SU-DHL-6 (cell line): ENCODE data around the gene FMN1.

Source experiments
- H2AFZ ChIP-seq: fragments of 200-600 bp; sonication (generic); 2 replicates; pipeline ENCODE4 v1.6.1; 2014; ENCODE audit warnings: low read depth, mild to moderate bottlenecking, moderate library complexity, mixed read lengths, antibody characterized with exemption, low read length; ENCODE audit not compliant: severe bottlenecking
- H3F3A ChIP-seq: fragments of 200-600 bp; shearing (Covaris generic); 2 replicates; pipeline ENCODE4 v1.6.0; 2016; ENCODE audit warnings: antibody characterized with exemption, mild to moderate bottlenecking; ENCODE audit not compliant: insufficient read depth
- H3K27ac ChIP-seq: fragments of 200-600 bp; sonication (generic); 2 replicates; pipeline ENCODE4 v1.5.1; 2016; ENCODE audit warnings: low read depth, mild to moderate bottlenecking, low read length, moderate library complexity, mixed read lengths
- H3K27me3 ChIP-seq: fragments of 200-600 bp; sonication (generic), shearing (Covaris generic); 2 replicates; pipeline ENCODE4 v1.6.0; 2014; ENCODE audit warnings: mild to moderate bottlenecking, low read length
- H3K36me3 ChIP-seq: fragments of 200-600 bp; sonication (generic); 2 replicates; pipeline ENCODE4 v1.6.1; 2014; ENCODE audit warnings: mild to moderate bottlenecking, low read length, mixed read lengths
- H3K4me2 ChIP-seq: fragments of 300-600, 200-600 bp; shearing (Covaris generic), sonication (generic); 2 replicates; pipeline ENCODE4 v1.6.0; 2014; ENCODE audit warnings: low read length, low read depth, mild to moderate bottlenecking; ENCODE audit not compliant: poor library complexity, severe bottlenecking
- H3K4me3 ChIP-seq: fragments of 200-600 bp; sonication (generic); 2 replicates; pipeline ENCODE4 v1.5.1; 2014; ENCODE audit warnings: antibody characterized with exemption, low read length, mild to moderate bottlenecking, mixed read lengths; ENCODE audit not compliant: insufficient read depth, poor library complexity, severe bottlenecking
- H3K79me2 ChIP-seq: fragments of 200-600 bp; sonication (generic); 2 replicates; pipeline ENCODE4 v1.6.1; 2014; ENCODE audit warnings: mild to moderate bottlenecking, low read length, moderate library complexity; ENCODE audit not compliant: insufficient read depth
- H3K9ac ChIP-seq: fragments of 200-600 bp; sonication (generic); 2 replicates; pipeline ENCODE4 v1.7.0; 2014; ENCODE audit warnings: mild to moderate bottlenecking, low read length
- H3K9me2 ChIP-seq: fragments of 200-600 bp; sonication (generic); replicated peaks from 2 replicates; pipeline ENCODE4 v1.6.1; 2014; ENCODE audit warnings: low read length; ENCODE audit not compliant: insufficient read depth
- H3K9me3 ChIP-seq: fragments of 200-600 bp; sonication (generic); 2 replicates; pipeline ENCODE4 v1.6.1; 2014; ENCODE audit warnings: low read length, mixed read lengths; ENCODE audit not compliant: insufficient read depth
- H4K20me1 ChIP-seq: fragments of 200-600 bp; sonication (generic); 2 replicates; pipeline ENCODE4 v1.6.1; 2014; ENCODE audit warnings: low read depth, mild to moderate bottlenecking, antibody characterized with exemption, low read length, moderate library complexity, mixed read lengths
- CTCF ChIP-seq: fragments of 200-600 bp; sonication (generic); IDR thresholded peaks from one replicate; pipeline ENCODE4 v1.5.1; 2017; ENCODE audit warnings: antibody characterized with exemption, mild to moderate bottlenecking, low read length, moderate library complexity; ENCODE audit not compliant: insufficient read depth, poor library complexity, severe bottlenecking
- EZH2phosphoT487 ChIP-seq: fragments of 200-600 bp; sonication (generic), shearing (Covaris generic); conservative IDR thresholded peaks from 2 replicates; pipeline ENCODE4 v1.6.1; 2018; ENCODE audit warnings: mild to moderate bottlenecking, antibody characterized with exemption, low read length, moderate library complexity, mixed read lengths

FMN1 gene

GRCh38 chr15:32738666-32739065 lies 455.8 kb downstream of the FMN1 start:
- Histone ChIP-seq H2AFZ (no peak overlapping the region), H3F3A (no peaks in the 10 kb centered on the region), H3K4me3 (no peak overlapping the region), H3K27ac (no peak overlapping the region), H3K9me3 (no peaks in the 10 kb centered on the region), H3K4me2 (no peak overlapping the region), H3K9me2 (0 out of 2 replicates have a peak, but pooled peaks cover 5% of the 10 kb centered on the region), H3K36me3 (no peaks in the 10 kb centered on the region), H4K20me1 (no peaks in the 10 kb centered on the region), H3K27me3 (no peaks in the 10 kb centered on the region), H3K79me2 (no peaks in the 10 kb centered on the region), H3K9ac (no peak overlapping the region)
- TF ChIP-seq EZH2phosphoT487 (no peak), CTCF (no peak)

GRCh38 chr15:32737304-32737703 lies 457.2 kb downstream of the FMN1 start:
- Histone ChIP-seq H2AFZ (no peak overlapping the region), H4K20me1 (no peaks in the 10 kb centered on the region), H3K9me2 (0 out of 2 replicates have a peak, but pooled peaks cover 5% of the 10 kb centered on the region), H3K27ac (no peak overlapping the region), H3K27me3 (no peaks in the 10 kb centered on the region), H3F3A (no peaks in the 10 kb centered on the region), H3K36me3 (no peaks in the 10 kb centered on the region), H3K79me2 (no peaks in the 10 kb centered on the region), H3K9ac (no peak overlapping the region), H3K4me2 (no peak overlapping the region), H3K9me3 (no peaks in the 10 kb centered on the region), H3K4me3 (no peak overlapping the region)
- TF ChIP-seq CTCF = no peak
- no peak for TF ChIP-seq EZH2phosphoT487

- TF ChIP-seq EZH2phosphoT487 (no peak), CTCF (no peak)
- no peaks in the 10 kb centered on the region for H3F3A ChIP-seq
These were observed 457.8 kb downstream of the FMN1 start for GRCh38 chr15:32736701-32737061.

More at GRCh38 chr15:32736701-32737061, 457.8 kb downstream of the FMN1 start:
- no peaks in the 10 kb centered on the region for H3K9me3 ChIP-seq
- no peaks in the 10 kb centered on the region for H3K27me3 ChIP-seq
- no peak overlapping the region for H3K4me3 ChIP-seq
- no peaks in the 10 kb centered on the region for H4K20me1 ChIP-seq
- 0 out of 2 replicates have a peak, but pooled peaks cover 5% of the 10 kb centered on the region for H3K9me2 ChIP-seq
- H2AFZ ChIP-seq = no peak overlapping the region
- H3K27ac ChIP-seq = no peak overlapping the region
- H3K79me2 ChIP-seq = no peaks in the 10 kb centered on the region
- H3K9ac ChIP-seq = no peak overlapping the region
- H3K4me2 ChIP-seq = no peak overlapping the region
- no peaks in the 10 kb centered on the region for H3K36me3 ChIP-seq
